Naive thymus-derived CD4-positive, alpha-beta T cell (primary cell): ENCODE results near the gene CSK. TPM values are rescaled to one million over a fixed set of nuclear protein-coding genes. Genes with fewer than 3 reads are reported as not detected.

Experiments used
- ATAC-seq: fragments of 150-1000 bp; cut with Tn5 transposase; 2 replicates; pipeline ENCODE4 v1.10.0; 2021; ENCODE audit warnings: mild to moderate bottlenecking, moderate library complexity
- CTCF ChIA-PET: fragments of 350-600 bp; sonication (Branson Sonifier 250); formaldehyde crosslinking; loops from one replicate; lab custom pipeline; 2021; ENCODE audit warnings: antibody characterized with exemption; lab: Charles Lee
- POLR2A ChIA-PET: fragments of 350-600 bp; sonication (Branson Sonifier 250); formaldehyde crosslinking; loops from one replicate; lab custom pipeline; 2021; ENCODE audit warnings: antibody characterized with exemption, inconsistent platforms; lab: Charles Lee
- DNase-seq, 9 donors: peaks; one replicate each; pipeline versions ENCODE4 v3.0.0 to v3.0.0-alpha.2; 2020 to 2022; ENCODE audit warnings: mixed read lengths in 1 of 9
- H3K27ac ChIP-seq: one replicate; pipeline ENCODE4 v1.7.0; 2013; ENCODE audit warnings: mild to moderate bottlenecking, low read depth, low read length, moderate library complexity
- H3K27me3 ChIP-seq, 2 donors: one replicate each; pipeline ENCODE4 v1.7.0; 2013; ENCODE audit warnings: low read length in 2 of 2, mild to moderate bottlenecking in 2 of 2, moderate library complexity in 2 of 2; ENCODE audit not compliant: control insufficient read depth in 2 of 2, insufficient read depth in 2 of 2
- H3K36me3 ChIP-seq, 3 experiments: 1 replicate in 2 of 3; 2 replicates in 1 of 3; pipeline ENCODE4 v1.7.0; 2013; ENCODE audit warnings: low read length in 3 of 3, mild to moderate bottlenecking in 3 of 3, moderate library complexity in 1 of 3; ENCODE audit not compliant: insufficient read depth in 3 of 3, control insufficient read depth in 2 of 3
- H3K4me1 ChIP-seq, 2 donors: one replicate each; pipeline ENCODE4 v1.7.0; 2013; ENCODE audit warnings: low read length in 2 of 2, mild to moderate bottlenecking in 2 of 2, moderate library complexity in 1 of 2; ENCODE audit not compliant: control insufficient read depth in 2 of 2, insufficient read depth in 2 of 2
- H3K4me3 ChIP-seq: 2 replicates; pipeline ENCODE4 v1.7.0; 2013; ENCODE audit warnings: mild to moderate bottlenecking, low read length
- H3K9me3 ChIP-seq, 3 experiments: 1 replicate in 2 of 3; 2 replicates in 1 of 3; pipeline ENCODE4 v1.7.0; 2013; ENCODE audit warnings: low read length in 3 of 3; ENCODE audit not compliant: control insufficient read depth in 2 of 3
- H3K27ac Mint-ChIP-seq, 9 donors: one replicate each; pipeline ENCODE4 v1.8.0; 2020 to 2022; ENCODE audit warnings: mixed read lengths in 9 of 9, mild to moderate bottlenecking in 8 of 9, moderate library complexity in 5 of 9, inconsistent platforms in 2 of 9
- H3K27me3 Mint-ChIP-seq, 5 donors: one replicate each; pipeline ENCODE4 v1.8.0; 2021 to 2022; ENCODE audit warnings: mixed read lengths in 5 of 5, mild to moderate bottlenecking in 1 of 5
- H3K36me3 Mint-ChIP-seq, 5 donors: one replicate each; pipeline ENCODE4 v1.8.0; 2020 to 2022; ENCODE audit warnings: mixed read lengths in 5 of 5, mild to moderate bottlenecking in 3 of 5, inconsistent platforms in 1 of 5
- H3K4me1 Mint-ChIP-seq, 7 donors: one replicate each; pipeline ENCODE4 v1.8.0; 2020 to 2022; ENCODE audit warnings: mixed read lengths in 7 of 7, mild to moderate bottlenecking in 3 of 7, inconsistent platforms in 1 of 7
- H3K4me3 Mint-ChIP-seq, 10 donors: one replicate each; pipeline ENCODE4 v1.8.0; 2020 to 2022; ENCODE audit warnings: mild to moderate bottlenecking in 10 of 10, mixed read lengths in 10 of 10, moderate library complexity in 6 of 10, inconsistent platforms in 2 of 10
- H3K9me3 Mint-ChIP-seq, 11 donors: one replicate each; pipeline ENCODE4 v1.8.0; 2020 to 2022; ENCODE audit warnings: mixed read lengths in 11 of 11, mild to moderate bottlenecking in 4 of 11, inconsistent platforms in 1 of 11, moderate library complexity in 1 of 11
- intact Hi-C, 2 donors: fragments of 100-400 bp; cut with micrococcal nuclease; formaldehyde crosslinking; loops; one replicate each; pipeline ENCODE4 v1.15.1; 2023
- polyA plus RNA-seq, 2 donors: library from polyadenylated mRNA; unstranded; fragments of 300-500 nt; fragmentation: Illumina TruSeq; gene quantifications; one replicate each; pipeline ENCODE4 v1.2.3, GENCODE V29; 2021
- total RNA-seq, 6 experiments: library from RNA in 5 of 6; stranded (reverse) in 5 of 6; gene quantifications; 1 replicate in 5 of 6; 2 replicates in 1 of 6; pipeline ENCODE4 v1.2.3 and lab custom pipeline; 2021 to 2026

CSK gene
- total and polyA plus RNA-seq, 7 experiments from 2014 or later, result 67.7 to 421 (median 214) TPM

DNA sequence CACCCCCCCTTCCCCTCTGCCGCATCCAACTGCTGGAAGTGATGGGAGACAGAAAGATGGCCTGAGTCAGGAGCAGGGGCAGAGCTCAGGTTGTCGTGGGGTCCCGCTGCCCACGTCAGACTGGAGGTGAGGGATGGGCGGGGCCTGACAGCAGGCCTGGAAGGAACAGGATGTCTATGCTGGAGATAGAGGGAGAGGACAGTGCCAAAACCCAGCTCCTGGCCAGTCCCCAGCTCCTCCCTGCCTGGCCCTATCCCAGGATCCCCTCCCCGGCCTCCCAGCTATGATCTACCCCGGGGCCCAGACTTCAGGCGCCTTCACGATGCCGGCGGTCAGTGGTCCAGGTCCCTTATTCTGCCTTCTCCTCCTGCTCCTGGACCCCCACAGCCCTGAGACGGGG, 30.7 kb downstream of the CSK start, which contains the start of gene LMAN1L:
LMAN1L (plus strand) TSS at position 303 of the 400 bp plus-strand sequence; CDS start at position 323, 20 bp downstream.
- no peaks in the 10 kb centered on the region for H3K27me3 Mint-ChIP-seq
- H3K4me1 Mint-ChIP-seq, result peaks cover 8 to 24% (median 18%) of the 10 kb centered on the region in 7 donors
- peak within 1 kb of the TSS in 5 of 9 donors; percentile 3 to 68 (median 28) for H3K27ac Mint-ChIP-seq
- H3K4me3 Mint-ChIP-seq, result no peak within 1 kb of the TSS
- H3K9me3 Mint-ChIP-seq, result peaks cover 0 to 1% (median 0%) of the 10 kb centered on the region in 11 donors
- intact Hi-C loops, result no loop called here
- no peak within 1 kb of the TSS for H3K4me3 ChIP-seq
- no peaks in the 10 kb centered on the region for H3K36me3 ChIP-seq
- H3K36me3 Mint-ChIP-seq, result no peaks in the 10 kb centered on the region
- H3K9me3 ChIP-seq, result no peaks in the 10 kb centered on the region
- H3K27ac ChIP-seq, result no peak within 1 kb of the TSS
- H3K4me1 ChIP-seq, result peaks cover 0 to 13% of the 10 kb centered on the region in 2 donors
- ChIA-PET POLR2A (interaction anchor here (0.5 kb wide), 1 partner anchor 32 kb away, joined by 3 read pairs; no protein-coding TSS in a partner anchor), CTCF (no interaction called here)
- ATAC-seq, result no peak
- no peak for DNase-seq
- H3K27me3 ChIP-seq, result no peaks in the 10 kb centered on the region

DNA sequence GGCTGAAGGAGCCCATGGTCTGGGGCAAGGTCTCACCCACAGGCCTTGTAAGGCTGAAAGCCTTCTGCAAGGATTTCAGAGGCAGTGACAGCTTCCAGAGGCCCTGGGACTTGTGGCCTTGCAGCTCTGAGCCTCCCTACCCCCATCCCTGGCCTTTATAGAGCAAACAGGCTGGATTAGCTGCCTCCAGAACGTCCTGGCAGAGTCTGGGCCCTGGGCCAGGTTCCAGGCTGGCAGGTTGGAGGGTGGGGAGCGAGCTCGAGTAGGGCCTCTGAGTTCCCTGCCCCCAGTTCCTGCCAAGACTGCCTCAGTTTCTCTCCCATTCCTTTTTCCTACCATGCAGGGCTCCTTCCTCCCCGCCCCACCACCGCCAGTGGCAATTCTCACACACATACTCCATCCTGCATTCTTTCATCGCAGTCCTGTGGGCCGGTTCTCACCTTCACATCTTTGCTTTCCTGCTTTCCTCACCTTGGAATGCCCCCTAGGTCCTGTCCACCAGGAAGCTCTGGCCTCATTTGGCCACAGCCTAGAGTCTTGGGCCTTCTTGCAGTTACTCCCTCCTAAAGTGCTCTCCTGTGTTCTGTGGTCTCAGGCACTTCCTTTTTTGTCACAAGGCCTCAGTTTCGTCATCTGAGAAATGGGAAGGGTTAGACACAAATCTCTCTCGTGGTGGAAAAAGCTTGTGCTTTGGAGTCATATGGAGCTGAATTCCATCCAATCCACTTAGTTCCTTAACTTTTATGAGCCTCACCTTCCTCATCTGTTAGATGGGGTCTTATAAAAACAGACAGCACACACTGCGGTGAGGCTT, 33.4 kb downstream of the CSK start:
- DNase-seq, result no peak
- no peak overlapping the region for H3K4me3 ChIP-seq
- H3K27ac Mint-ChIP-seq, result peak overlapping the region in 1 of 9 donors; percentile 48
- H3K4me3 Mint-ChIP-seq, result no peak overlapping the region
- H3K27me3 ChIP-seq, result no peaks in the 10 kb centered on the region
- no peaks in the 10 kb centered on the region for H3K9me3 Mint-ChIP-seq
- no peak overlapping the region for H3K27ac ChIP-seq
- intact Hi-C loops, result no loop called here
- no peak for ATAC-seq
- H3K36me3 ChIP-seq, result no peaks in the 10 kb centered on the region
- CTCF ChIA-PET, result interaction anchor here (2.4 kb wide), 1 partner anchor 46 kb away, joined by 8 read pairs; no protein-coding TSS in a partner anchor
- peaks cover 0 to 3% (median 0%) of the 10 kb centered on the region in 5 donors for H3K27me3 Mint-ChIP-seq
- POLR2A ChIA-PET, result interaction anchor here (0.8 to 0.9 kb wide), 3 partner anchors 10 to 86 kb away, joined by 3 read pairs; no protein-coding TSS in a partner anchor
- H3K4me1 ChIP-seq, result no peaks in the 10 kb centered on the region
- H3K9me3 ChIP-seq, result no peaks in the 10 kb centered on the region
- H3K36me3 Mint-ChIP-seq, result no peaks in the 10 kb centered on the region
- H3K4me1 Mint-ChIP-seq, result peaks cover 0 to 17% (median 0%) of the 10 kb centered on the region in 7 donors

DNA sequence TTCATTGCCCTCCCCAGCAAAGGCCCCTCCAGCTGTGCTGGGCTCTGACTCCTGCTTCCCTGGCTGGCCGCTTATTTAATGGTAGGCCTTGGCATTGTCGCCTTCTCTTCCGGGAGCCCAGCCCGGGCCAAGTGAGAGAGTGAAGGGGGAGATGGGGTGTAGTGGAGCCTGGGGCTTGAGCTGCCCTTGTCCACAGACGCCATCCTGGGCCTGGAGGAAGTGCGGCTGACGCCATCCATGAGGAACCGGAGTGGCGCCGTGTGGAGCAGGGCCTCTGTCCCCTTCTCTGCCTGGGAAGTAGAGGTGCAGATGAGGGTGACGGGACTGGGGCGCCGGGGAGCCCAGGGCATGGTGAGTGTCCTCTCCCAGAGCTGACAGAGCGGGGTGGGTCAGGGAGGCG, 34.1 kb downstream of the CSK start:
- Histone ChIP-seq H3K27ac (no peak overlapping the region), H3K36me3 (no peaks in the 10 kb centered on the region), H3K9me3 (no peaks in the 10 kb centered on the region), H3K4me1 (no peaks in the 10 kb centered on the region), H3K27me3 (no peaks in the 10 kb centered on the region), H3K4me3 (no peak overlapping the region)
- H3K27me3 Mint-ChIP-seq, result peaks cover 0 to 3% (median 0%) of the 10 kb centered on the region in 5 donors
- no peak overlapping the region for H3K4me3 Mint-ChIP-seq
- ChIA-PET POLR2A (interaction anchor here (0.8 to 0.9 kb wide), 3 partner anchors 10 to 86 kb away, joined by 3 read pairs; no protein-coding TSS in a partner anchor), CTCF (interaction anchor here (2.4 kb wide), 1 partner anchor 47 kb away, joined by 8 read pairs; no protein-coding TSS in a partner anchor)
- DNase-seq (no peak), ATAC-seq (no peak)
- H3K27ac Mint-ChIP-seq, result no peak overlapping the region
- intact Hi-C loops, result no loop called here
- no peaks in the 10 kb centered on the region for H3K36me3 Mint-ChIP-seq
- no peaks in the 10 kb centered on the region for H3K9me3 Mint-ChIP-seq
- peaks cover 0 to 17% (median 0%) of the 10 kb centered on the region in 7 donors for H3K4me1 Mint-ChIP-seq

DNA sequence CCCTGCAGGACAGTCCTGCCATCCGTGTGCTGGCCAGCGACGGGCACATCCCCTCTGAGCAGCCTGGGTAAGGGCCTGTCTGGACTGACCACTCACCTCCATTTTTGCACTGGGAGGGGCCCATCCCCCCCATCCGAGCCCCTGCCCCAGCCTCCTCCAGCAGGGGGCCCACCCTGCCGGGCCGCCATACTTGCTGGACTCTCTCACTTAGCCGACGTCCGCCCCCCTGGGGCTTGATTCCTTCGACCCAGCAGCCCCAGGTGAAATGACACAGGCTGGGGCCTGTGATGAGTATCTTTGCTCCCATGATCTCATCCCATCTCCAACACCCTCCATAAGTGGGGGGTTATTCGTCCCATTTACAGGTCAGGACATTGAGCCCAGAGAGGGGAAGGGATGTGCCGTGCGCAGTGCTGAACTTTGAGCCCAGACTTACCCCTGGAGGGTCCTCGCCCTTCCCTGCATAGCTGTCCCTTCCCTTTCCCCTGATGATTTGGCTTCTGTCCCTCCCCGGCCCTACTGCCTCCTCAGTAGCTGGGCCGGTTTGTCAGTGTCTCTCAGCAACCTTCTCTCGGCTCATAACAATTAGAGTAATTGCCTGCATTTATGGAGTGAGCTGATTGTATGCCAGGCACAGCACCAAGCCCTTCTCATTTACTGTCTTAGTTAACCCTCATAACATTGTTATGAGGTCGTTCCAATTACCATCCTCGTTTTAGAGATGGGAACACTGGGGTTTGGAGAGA, 34.9 kb downstream of the CSK start:
- Mint-ChIP-seq H3K27ac (peak overlapping the region in 1 of 9 donors; percentile 62), H3K36me3 (no peaks in the 10 kb centered on the region), H3K9me3 (no peaks in the 10 kb centered on the region), H3K27me3 (peaks cover 0 to 3% (median 0%) of the 10 kb centered on the region in 5 donors), H3K4me3 (no peak overlapping the region), H3K4me1 (peaks cover 0 to 17% (median 0%) of the 10 kb centered on the region in 7 donors)
- ChIA-PET POLR2A (no interaction called here), CTCF (interaction anchor here (2.4 kb wide), 1 partner anchor 48 kb away, joined by 8 read pairs; no protein-coding TSS in a partner anchor)
- H3K27me3 ChIP-seq, result no peaks in the 10 kb centered on the region
- DNase-seq, result no peak
- no peak overlapping the region for H3K4me3 ChIP-seq
- no peaks in the 10 kb centered on the region for H3K36me3 ChIP-seq
- H3K4me1 ChIP-seq, result no peaks in the 10 kb centered on the region
- no peak overlapping the region for H3K27ac ChIP-seq
- ATAC-seq, result no peak
- intact Hi-C loops, result no loop called here
- no peaks in the 10 kb centered on the region for H3K9me3 ChIP-seq

DNA sequence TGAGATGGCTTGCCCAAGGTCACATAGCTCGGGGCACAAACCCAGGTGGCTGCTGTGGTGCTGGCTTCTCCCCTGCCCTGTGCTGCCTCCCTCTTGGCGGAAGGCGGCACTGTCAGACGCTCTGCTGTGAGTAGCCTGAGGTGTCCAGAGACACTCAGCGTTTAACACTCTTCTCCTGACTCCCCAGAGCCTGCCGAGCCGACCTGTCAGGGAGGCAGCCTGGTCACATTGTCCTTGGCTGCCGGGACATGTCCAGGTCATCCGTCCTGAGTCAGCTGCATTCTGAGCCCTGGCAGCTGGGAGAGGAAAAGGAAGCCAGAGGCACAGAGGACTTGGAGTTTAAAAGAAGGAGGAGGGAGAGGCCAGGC, 35.5 kb downstream of the CSK start:
- Mint-ChIP-seq H3K4me1 (peaks cover 0 to 17% (median 0%) of the 10 kb centered on the region in 7 donors), H3K4me3 (no peak overlapping the region)
- intact Hi-C loops, result no loop called here

DNA sequence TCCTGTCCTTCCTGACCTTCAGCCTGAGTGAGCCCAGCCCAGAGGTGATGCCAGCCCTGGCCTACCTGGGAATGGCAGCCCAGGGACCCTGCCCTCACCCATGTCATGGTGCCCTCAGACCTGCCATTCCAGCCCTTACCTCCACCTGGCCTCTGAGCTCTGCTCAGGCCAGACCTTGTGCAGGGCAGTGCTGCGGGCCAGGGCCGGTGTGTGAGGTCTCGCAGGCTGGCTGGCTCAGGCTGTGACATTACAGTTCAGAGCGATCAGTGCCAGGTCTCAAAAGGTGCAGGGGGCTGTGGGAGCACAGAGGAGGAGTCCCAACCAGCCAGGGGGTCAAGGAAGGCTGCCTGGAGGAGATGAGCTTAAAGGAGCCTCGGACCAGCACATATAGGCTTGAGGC, 38.2 kb downstream of the CSK start:
- Histone ChIP-seq H3K9me3 (no peaks in the 10 kb centered on the region), H3K36me3 (no peaks in the 10 kb centered on the region), H3K4me1 (no peaks in the 10 kb centered on the region), H3K4me3 (no peak overlapping the region), H3K27me3 (no peaks in the 10 kb centered on the region), H3K27ac (no peak overlapping the region)
- Mint-ChIP-seq H3K27ac (no peak overlapping the region), H3K36me3 (no peaks in the 10 kb centered on the region), H3K4me3 (no peak overlapping the region), H3K9me3 (no peaks in the 10 kb centered on the region), H3K27me3 (peaks cover 0 to 7% (median 5%) of the 10 kb centered on the region in 5 donors), H3K4me1 (peaks cover 0 to 17% (median 4%) of the 10 kb centered on the region in 7 donors)
- no peak for ATAC-seq
- POLR2A ChIA-PET, result interaction anchor here (0.6 kb wide), 1 partner anchor 42 kb away, joined by 3 read pairs; no protein-coding TSS in a partner anchor
- DNase-seq, result no peak
- CTCF ChIA-PET, result interaction anchor here (1.5 kb wide), 1 partner anchor 51 kb away, joined by 4 read pairs; no protein-coding TSS in a partner anchor
- intact Hi-C loops, result no loop called here

More for the DNA sequence above, 35.5 kb downstream of the CSK start:
- no peaks in the 10 kb centered on the region for H3K36me3 ChIP-seq
- H3K4me1 ChIP-seq, result no peaks in the 10 kb centered on the region
- Mint-ChIP-seq H3K36me3 (no peaks in the 10 kb centered on the region), H3K27me3 (peaks cover 0 to 3% (median 0%) of the 10 kb centered on the region in 5 donors), H3K9me3 (no peaks in the 10 kb centered on the region), H3K27ac (no peak overlapping the region)
- ATAC-seq (no peak), DNase-seq (no peak)
- H3K9me3 ChIP-seq, result no peaks in the 10 kb centered on the region
- no peak overlapping the region for H3K27ac ChIP-seq
- ChIA-PET CTCF (no interaction called here), POLR2A (no interaction called here)
- no peaks in the 10 kb centered on the region for H3K27me3 ChIP-seq
- H3K4me3 ChIP-seq, result no peak overlapping the region
